Mesendoderm (in vitro differentiated cells): ENCODE results near the gene NUDT3.

Experiments used
- DNase-seq: peaks from one replicate; pipeline ENCODE4 v3.0.0; 2013
- H2AK5ac ChIP-seq: 2 replicates; pipeline ENCODE4 v1.6.1; 2013; ENCODE audit warnings: low read length, inconsistent platforms
- H2BK120ac ChIP-seq: 2 replicates; pipeline ENCODE4 v1.6.1; 2013; ENCODE audit warnings: low read depth, mild to moderate bottlenecking, low read length, moderate library complexity, mixed read lengths
- H2BK15ac ChIP-seq: replicated peaks from 2 replicates; pipeline ENCODE4 v1.6.1; 2013; ENCODE audit warnings: low read depth, mild to moderate bottlenecking, moderate library complexity
- H2BK5ac ChIP-seq: 2 replicates; pipeline ENCODE4 v1.6.1; 2013; ENCODE audit warnings: low read length, inconsistent platforms
- H3K18ac ChIP-seq: 2 replicates; pipeline ENCODE4 v1.6.1; 2013; ENCODE audit warnings: mild to moderate bottlenecking, low read length, mixed read lengths
- H3K23ac ChIP-seq: one replicate; pipeline ENCODE4 v1.6.1; 2013; ENCODE audit warnings: low read length
- H3K27ac ChIP-seq: 2 replicates; pipeline ENCODE4 v1.5.1; 2013; ENCODE audit warnings: low read depth, mild to moderate bottlenecking, inconsistent platforms, low read length, moderate library complexity
- H3K27me3 ChIP-seq: 2 replicates; pipeline ENCODE4 v1.6.1; 2013; ENCODE audit warnings: low read length, control low read depth, mild to moderate bottlenecking, inconsistent platforms; ENCODE audit not compliant: insufficient read depth, poor library complexity
- H3K36me3 ChIP-seq: 2 replicates; pipeline ENCODE4 v1.6.1; 2013; ENCODE audit warnings: low read length, inconsistent platforms; ENCODE audit not compliant: control insufficient read depth, insufficient read depth
- H3K4ac ChIP-seq: one replicate; pipeline ENCODE4 v1.6.1; 2013; ENCODE audit warnings: low read depth, mild to moderate bottlenecking, low read length, moderate library complexity
- H3K4me1 ChIP-seq: 2 replicates; pipeline ENCODE4 v1.6.1; 2013; ENCODE audit warnings: low read depth, low read length, inconsistent platforms; ENCODE audit not compliant: control insufficient read depth
- H3K4me2 ChIP-seq: 2 replicates; pipeline ENCODE4 v1.6.1; 2013; ENCODE audit warnings: low read length
- H3K4me3 ChIP-seq: 2 replicates; pipeline ENCODE4 v1.5.1; 2013; ENCODE audit warnings: mild to moderate bottlenecking, low read length
- H3K56ac ChIP-seq: one replicate; pipeline ENCODE4 v1.6.1; 2013; ENCODE audit warnings: low read length
- H3K79me1 ChIP-seq: 2 replicates; pipeline ENCODE4 v1.6.1; 2013; ENCODE audit warnings: low read length, inconsistent platforms
- H3K79me2 ChIP-seq: 2 replicates; pipeline ENCODE4 v1.6.1; 2013; ENCODE audit warnings: mild to moderate bottlenecking, low read length; ENCODE audit not compliant: control insufficient read depth, insufficient read depth
- H3K9ac ChIP-seq: 2 replicates; pipeline ENCODE4 v1.6.1; 2013; ENCODE audit warnings: low read length, inconsistent platforms
- H4K5ac ChIP-seq: one replicate; pipeline ENCODE4 v1.6.1; 2013; ENCODE audit warnings: low read length
- H4K8ac ChIP-seq: one replicate; pipeline ENCODE4 v1.6.1; 2013; ENCODE audit warnings: low read depth, mild to moderate bottlenecking, control low read depth, low read length, moderate library complexity
- WGBS: extraction: QIAGEN DNeasy Blood & Tissue Kit; methylation state at CpG from one replicate; pipeline ENCODE4 v1.1.7; 2013; ENCODE audit warnings: low lambda C conversion rate, missing lambda C conversion rate; ENCODE audit not compliant: insufficient coverage; ENCODE audit errors: extremely low coverage; 5-methylcytosine and 5-hydroxymethylcytosine counted together

Gene NUDT3

GRCh38 chr6:34277763-34278112 lies 114.7 kb downstream of the NUDT3 start:
- Histone ChIP-seq H4K8ac (no peak overlapping the region), H3K79me1 (no peaks in the 10 kb centered on the region), H2BK120ac (no peak overlapping the region), H3K23ac (no peak overlapping the region), H4K5ac (no peak overlapping the region), H3K4ac (no peak overlapping the region), H3K36me3 (no peaks in the 10 kb centered on the region), H3K4me1 (no peaks in the 10 kb centered on the region), H3K4me3 (no peak overlapping the region), H3K18ac (no peak overlapping the region), H3K27ac (no peak overlapping the region), H3K9ac (no peak overlapping the region), H3K79me2 (no peaks in the 10 kb centered on the region), H2BK15ac (no peak overlapping the region), H3K4me2 (no peak overlapping the region), H3K56ac (no peak overlapping the region), H3K27me3 (no peaks in the 10 kb centered on the region), H2AK5ac (no peak overlapping the region), H2BK5ac (no peak overlapping the region)
- no CpG with 5 or more reads among the region's 4 CpGs for WGBS
- no peak for DNase-seq

GRCh38 chr6:34276881-34277762 lies 115.3 kb downstream of the NUDT3 start:
- H3K4me1 ChIP-seq: no peaks in the 10 kb centered on the region
- no peaks in the 10 kb centered on the region for H3K79me2 ChIP-seq
- H2BK5ac ChIP-seq: no peak overlapping the region
- H4K5ac ChIP-seq: no peak overlapping the region
- no peak overlapping the region for H3K4ac ChIP-seq
- no peak overlapping the region for H2AK5ac ChIP-seq
- H3K79me1 ChIP-seq: no peaks in the 10 kb centered on the region
- no peak overlapping the region for H2BK120ac ChIP-seq
- no peak overlapping the region for H3K27ac ChIP-seq
- no peak for DNase-seq
- H3K27me3 ChIP-seq: no peaks in the 10 kb centered on the region
- H3K23ac ChIP-seq: no peak overlapping the region
- H4K8ac ChIP-seq: no peak overlapping the region
- H3K36me3 ChIP-seq: no peaks in the 10 kb centered on the region
- no peak overlapping the region for H3K4me3 ChIP-seq
- H3K56ac ChIP-seq: no peak overlapping the region
- H3K9ac ChIP-seq: no peak overlapping the region
- no peak overlapping the region for H3K18ac ChIP-seq
- no peak overlapping the region for H2BK15ac ChIP-seq
- no CpG with 5 or more reads among the region's 10 CpGs for WGBS
- H3K4me2 ChIP-seq: no peak overlapping the region

GRCh38 chr6:34276191-34276590 lies 116.3 kb downstream of the NUDT3 start:
- Histone ChIP-seq H3K27me3 (no peaks in the 10 kb centered on the region), H3K4me2 (no peak overlapping the region), H3K4me3 (no peak overlapping the region), H3K79me2 (no peaks in the 10 kb centered on the region), H2BK15ac (no peak overlapping the region), H4K5ac (no peak overlapping the region), H2AK5ac (no peak overlapping the region), H3K9ac (no peak overlapping the region), H2BK120ac (no peak overlapping the region), H2BK5ac (no peak overlapping the region), H3K79me1 (no peaks in the 10 kb centered on the region), H3K56ac (no peak overlapping the region), H3K18ac (no peak overlapping the region), H3K27ac (no peak overlapping the region), H4K8ac (no peak overlapping the region), H3K23ac (no peak overlapping the region), H3K4ac (no peak overlapping the region), H3K4me1 (no peaks in the 10 kb centered on the region), H3K36me3 (no peaks in the 10 kb centered on the region)
- no CpG with 5 or more reads among the region's 5 CpGs for WGBS
- DNase-seq: no peak

- H2BK5ac ChIP-seq: no peak overlapping the region
- no peaks in the 10 kb centered on the region for H3K4me1 ChIP-seq
- no peak overlapping the region for H3K4me2 ChIP-seq
- H2BK15ac ChIP-seq: no peak overlapping the region
- H2AK5ac ChIP-seq: no peak overlapping the region
- no CpG with 5 or more reads among the region's 3 CpGs for WGBS
- H3K36me3 ChIP-seq: no peaks in the 10 kb centered on the region
- no peak overlapping the region for H3K23ac ChIP-seq
- H3K18ac ChIP-seq: no peak overlapping the region
- no peaks in the 10 kb centered on the region for H3K79me1 ChIP-seq
- H3K56ac ChIP-seq: no peak overlapping the region
- no peak overlapping the region for H4K5ac ChIP-seq
- H3K4ac ChIP-seq: no peak overlapping the region
- H3K27ac ChIP-seq: no peak overlapping the region
- no peak overlapping the region for H4K8ac ChIP-seq
- DNase-seq: no peak
- H2BK120ac ChIP-seq: no peak overlapping the region
- H3K79me2 ChIP-seq: no peaks in the 10 kb centered on the region
- no peak overlapping the region for H3K4me3 ChIP-seq
- H3K27me3 ChIP-seq: no peaks in the 10 kb centered on the region
- H3K9ac ChIP-seq: no peak overlapping the region
Observed at GRCh38 chr6:34275128-34275804, 117.2 kb downstream of the NUDT3 start.

GRCh38 chr6:34274129-34274528 lies 118.3 kb downstream of the NUDT3 start:
- no peak overlapping the region for H2BK5ac ChIP-seq
- no CpG with 5 or more reads among the region's 1 CpG for WGBS
- H3K27ac ChIP-seq: no peak overlapping the region
- H3K9ac ChIP-seq: no peak overlapping the region
- no peaks in the 10 kb centered on the region for H3K36me3 ChIP-seq
- H4K5ac ChIP-seq: no peak overlapping the region
- no peak overlapping the region for H3K4me2 ChIP-seq
- no peak overlapping the region for H2AK5ac ChIP-seq
- H3K23ac ChIP-seq: no peak overlapping the region
- H2BK120ac ChIP-seq: no peak overlapping the region
- H3K4ac ChIP-seq: no peak overlapping the region
- H3K79me1 ChIP-seq: no peaks in the 10 kb centered on the region
- no peaks in the 10 kb centered on the region for H3K79me2 ChIP-seq
- no peak overlapping the region for H3K18ac ChIP-seq
- no peak overlapping the region for H4K8ac ChIP-seq
- H3K56ac ChIP-seq: no peak overlapping the region
- DNase-seq: no peak
- no peak overlapping the region for H2BK15ac ChIP-seq
- no peak overlapping the region for H3K4me3 ChIP-seq
- no peaks in the 10 kb centered on the region for H3K4me1 ChIP-seq
- H3K27me3 ChIP-seq: no peaks in the 10 kb centered on the region
